Stimulated activated CD8-positive, alpha-beta memory T cell treated with anti-CD3 and anti-CD28 coated beads, Interleukin-15, amount 100 ng/mL, for 48 hours (primary cell): ENCODE measurements around the gene TUBB1.
"Not testable (repeated sequence)": the region's sequence is repeated elsewhere in the genome, so short reads cannot be mapped to it uniquely, and the experiment has no call there.

Experiments
- DNase-seq, 2 donors: peaks; one replicate each; pipeline ENCODE4 v3.0.0-alpha.2; 2020; ENCODE audit warnings: low read depth in 2 of 2

TUBB1 gene

GRCh38 chr20:59018817-59019216 lies 412 bp upstream of the TUBB1 start:
- DNase-seq = no peak

- DNase-seq = no peak
These were observed 1.8 kb downstream of the TUBB1 start for GRCh38 chr20:59020938-59021551.

- DNase-seq = no peak
These were observed 3.5 kb downstream of the TUBB1 start for GRCh38 chr20:59022754-59023153.

GRCh38 chr20:59023616-59024015 lies 4.4 kb downstream of the TUBB1 start:
- DNase-seq = no peak

- no peak for DNase-seq
These were observed 4.9 kb downstream of the TUBB1 start for GRCh38 chr20:59024111-59024530.

GRCh38 chr20:59025086-59025485 lies 5.9 kb downstream of the TUBB1 start:
- no peak for DNase-seq

GRCh38 chr20:59025511-59025910 lies 6.3 kb downstream of the TUBB1 start:
- DNase-seq = no peak

GRCh38 chr20:59026904-59027740 lies 7.9 kb downstream of the TUBB1 start:
- DNase-seq = no peak

GRCh38 chr20:59027741-59028320 lies 8.6 kb downstream of the TUBB1 start:
- no peak for DNase-seq

- no peak for DNase-seq
These were observed 9.6 kb downstream of the TUBB1 start for GRCh38 chr20:59028812-59029211.

- DNase-seq = no peak
These were observed 11.8 kb downstream of the TUBB1 start for GRCh38 chr20:59030911-59031563.

GRCh38 chr20:59031564-59032022 lies 12.4 kb downstream of the TUBB1 start:
- no peak for DNase-seq

- peak; percentile 97 to 99 for DNase-seq
These were observed 12.9 kb downstream of the TUBB1 start, which contains the start of gene ATP5F1E for GRCh38 chr20:59032023-59032712. TSS of gene ATP5F1E (minus strand) at chr20:59032335. CDS start at chr20:59032251, 84 bp downstream.

GRCh38 chr20:59032713-59033059 lies 13.5 kb downstream of the TUBB1 start:
- no peak for DNase-seq

- no peak for DNase-seq
These were observed 13.9 kb downstream of the TUBB1 start for GRCh38 chr20:59033093-59033492.

GRCh38 chr20:59033616-59034165 lies 14.5 kb downstream of the TUBB1 start:
- no peak for DNase-seq

GRCh38 chr20:59035381-59035780 lies 16.2 kb downstream of the TUBB1 start:
- no peak for DNase-seq

- DNase-seq = no peak
These were observed 18.2 kb downstream of the TUBB1 start for GRCh38 chr20:59037386-59037785.

- DNase-seq = no peak
These were observed 20.0 kb downstream of the TUBB1 start for GRCh38 chr20:59039233-59039632.

GRCh38 chr20:59040667-59041066 lies 21.4 kb downstream of the TUBB1 start:
- no peak for DNase-seq

GRCh38 chr20:59041487-59041886 lies 22.3 kb downstream of the TUBB1 start:
- DNase-seq = not testable (repeated sequence)
